HUES48 (cell line): ENCODE results near the gene MSI2.

ENCODE experiments used
- H3K27ac ChIP-seq: one replicate; pipeline ENCODE4 v1.7.0; 2013; ENCODE audit warnings: low read depth, low read length, inconsistent platforms
- H3K27me3 ChIP-seq: 2 replicates; pipeline ENCODE4 v1.6.1; 2013; ENCODE audit warnings: mild to moderate bottlenecking, low read length; ENCODE audit not compliant: control insufficient read depth, insufficient read depth
- H3K36me3 ChIP-seq: 2 replicates; pipeline ENCODE4 v1.6.1; 2013; ENCODE audit warnings: low read length; ENCODE audit not compliant: control insufficient read depth, insufficient read depth
- H3K4me1 ChIP-seq: 2 replicates; pipeline ENCODE4 v1.6.1; 2013; ENCODE audit warnings: mild to moderate bottlenecking, low read length; ENCODE audit not compliant: control insufficient read depth, insufficient read depth
- H3K4me3 ChIP-seq: 2 replicates; pipeline ENCODE4 v1.5.1; 2013; ENCODE audit warnings: mild to moderate bottlenecking, low read depth, low read length
- H3K9ac ChIP-seq: 2 replicates; pipeline ENCODE4 v1.6.1; 2013; ENCODE audit warnings: mild to moderate bottlenecking, low read depth, low read length, moderate library complexity
- H3K9me3 ChIP-seq: 2 replicates; pipeline ENCODE4 v1.6.1; 2013; ENCODE audit warnings: low read length; ENCODE audit not compliant: control insufficient read depth, insufficient read depth

The MSI2 gene

DNA sequence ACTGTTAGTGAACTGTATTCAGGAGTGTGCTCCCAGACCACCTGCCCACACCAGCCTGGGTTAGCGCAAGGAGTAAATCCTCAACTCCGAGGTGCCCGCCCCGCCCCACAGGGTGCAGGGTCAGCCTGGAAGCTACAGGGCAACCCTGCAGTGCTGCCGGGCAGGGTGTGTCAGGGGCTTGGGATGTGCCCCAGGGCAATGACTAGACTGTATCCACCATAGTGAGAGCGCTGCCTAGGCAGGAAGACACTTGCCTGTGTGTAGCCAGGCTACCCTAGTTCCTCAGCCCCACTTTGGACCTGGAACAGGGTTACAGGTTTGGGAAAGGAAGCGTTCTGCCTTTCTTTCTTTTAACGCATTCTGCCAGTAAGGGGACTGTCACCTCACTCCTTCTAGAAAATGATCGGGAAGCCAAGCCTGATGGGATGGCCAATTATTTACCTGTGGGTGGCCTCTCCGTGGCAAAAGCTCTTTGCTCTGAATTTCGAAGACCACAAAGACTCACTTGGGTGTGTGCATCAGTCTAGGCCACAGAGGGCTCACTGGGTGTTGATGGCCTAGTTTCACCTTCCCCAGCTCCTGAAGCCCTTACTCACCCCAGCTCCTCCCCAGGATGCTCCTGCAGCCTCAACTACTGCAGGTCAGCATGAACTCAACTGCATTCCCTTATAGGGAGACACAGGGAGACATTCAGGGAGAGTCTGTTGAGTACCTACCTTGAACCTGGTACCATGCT is 397.9 kb downstream of the MSI2 start:
- Histone ChIP-seq H3K27me3 (no peaks in the 10 kb centered on the region), H3K36me3 (peaks cover 5% of the 10 kb centered on the region; the same call in 1 of the 2 replicates), H3K9ac (no peak overlapping the region), H3K27ac (no peak overlapping the region), H3K9me3 (no peaks in the 10 kb centered on the region), H3K4me1 (peaks cover 24% of the 10 kb centered on the region), H3K4me3 (no peak overlapping the region)

GRCh38 chr17:57655553-57655952 is 399.2 kb downstream of the MSI2 start:
- Histone ChIP-seq H3K9ac (no peak overlapping the region), H3K27me3 (no peaks in the 10 kb centered on the region), H3K9me3 (no peaks in the 10 kb centered on the region), H3K27ac (no peak overlapping the region), H3K4me1 (peaks cover 10% of the 10 kb centered on the region), H3K36me3 (peaks cover 5% of the 10 kb centered on the region; the same call in 1 of the 2 replicates), H3K4me3 (no peak overlapping the region)

DNA sequence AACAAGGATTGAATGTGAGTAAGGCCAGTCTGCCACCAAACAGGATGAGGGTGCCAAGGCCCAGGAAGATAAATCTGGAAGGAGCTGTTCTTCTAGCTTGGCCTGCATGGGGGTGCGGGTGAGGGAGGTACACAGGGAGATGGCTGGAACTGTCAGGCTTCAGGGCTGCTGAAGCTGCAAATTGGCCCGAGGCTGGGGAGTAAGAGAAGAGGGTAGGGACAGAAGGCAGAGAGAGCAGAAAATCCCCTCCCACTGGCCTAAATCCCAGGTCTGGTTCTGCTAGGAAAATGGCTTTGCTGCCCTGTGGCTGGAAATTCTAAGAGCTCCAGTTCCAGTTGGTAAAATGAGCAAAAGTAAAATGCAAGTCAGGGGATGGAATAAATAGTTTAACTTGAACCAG is 400.9 kb downstream of the MSI2 start:
- H3K27me3 ChIP-seq = no peaks in the 10 kb centered on the region
- no peak overlapping the region for H3K9ac ChIP-seq
- H3K4me3 ChIP-seq = no peak overlapping the region
- H3K4me1 ChIP-seq = peaks cover 13% of the 10 kb centered on the region
- no peaks in the 10 kb centered on the region for H3K9me3 ChIP-seq
- H3K27ac ChIP-seq = no peak overlapping the region
- peaks cover 5% of the 10 kb centered on the region; the same call in 1 of the 2 replicates for H3K36me3 ChIP-seq

DNA sequence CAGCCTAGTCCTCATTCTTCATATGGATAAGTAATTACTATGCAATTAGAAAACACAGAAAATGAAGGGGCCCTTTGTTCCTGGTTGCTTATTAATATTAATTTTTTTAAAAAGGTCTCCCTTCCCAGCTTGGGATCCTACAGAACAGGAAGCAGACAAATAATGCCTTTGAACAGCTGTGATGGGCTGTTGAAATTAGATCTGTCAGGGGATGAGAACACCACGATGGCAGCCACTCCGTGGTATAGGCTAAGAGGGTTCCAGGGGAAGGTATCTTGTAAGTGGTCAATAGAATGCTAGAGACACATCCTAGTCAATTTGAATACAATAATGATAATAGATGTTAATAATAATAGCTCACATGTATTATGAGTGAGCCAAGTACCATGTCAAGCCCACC is 405.7 kb downstream of the MSI2 start:
- Histone ChIP-seq H3K4me1 (peaks cover 39% of the 10 kb centered on the region), H3K36me3 (no peaks in the 10 kb centered on the region; the same call in 1 of the 2 replicates), H3K9me3 (no peaks in the 10 kb centered on the region), H3K4me3 (peak overlapping the region; percentile 57; the same call in 1 of the 2 replicates), H3K27ac (no peak overlapping the region), H3K9ac (no peak overlapping the region), H3K27me3 (no peaks in the 10 kb centered on the region)

- Histone ChIP-seq H3K27ac (peak overlapping the region; percentile 79), H3K4me1 (peaks cover 39% of the 10 kb centered on the region), H3K27me3 (no peaks in the 10 kb centered on the region), H3K36me3 (no peaks in the 10 kb centered on the region; the same call in 1 of the 2 replicates), H3K4me3 (peak overlapping the region; percentile 57), H3K9me3 (no peaks in the 10 kb centered on the region), H3K9ac (no peak overlapping the region; the same call in 1 of the 2 replicates)
Observed at GRCh38 chr17:57662644-57663308, 406.5 kb downstream of the MSI2 start.

DNA sequence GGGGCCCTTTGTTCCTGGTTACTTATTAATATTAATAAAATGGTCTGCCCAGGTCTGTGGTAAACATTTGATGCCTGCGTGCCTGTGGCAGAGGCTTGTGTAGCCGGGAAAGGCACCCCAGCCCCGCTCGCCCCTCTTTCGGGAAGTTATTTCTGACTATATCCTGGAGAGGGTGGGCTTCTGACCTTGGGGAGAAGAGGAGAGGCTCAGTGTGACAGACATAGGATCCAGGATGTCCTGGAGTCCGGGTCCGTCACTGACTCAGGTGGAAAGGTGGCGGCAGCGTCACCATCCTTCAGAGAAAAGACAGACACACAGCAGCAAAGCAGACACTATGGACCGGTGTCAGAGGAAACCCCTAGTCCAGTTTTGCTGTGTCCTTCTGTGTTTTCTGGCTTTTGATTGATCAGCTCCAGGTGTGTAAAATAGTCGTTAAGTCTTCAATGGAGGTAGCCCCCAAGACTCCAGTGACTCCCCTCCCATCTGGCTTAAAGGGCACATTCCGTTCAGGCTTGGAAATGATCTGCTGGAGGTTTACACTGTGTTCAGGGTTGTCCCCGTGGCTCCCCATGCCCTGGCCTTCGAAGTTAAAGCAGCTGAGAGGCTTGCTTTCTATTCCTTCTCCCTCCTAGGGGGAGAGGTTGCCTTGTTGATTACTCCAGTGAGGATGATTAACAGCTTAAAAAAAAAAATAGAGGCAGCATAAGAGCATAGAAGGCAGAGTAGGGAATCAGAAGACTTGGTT is 407.2 kb downstream of the MSI2 start:
- Histone ChIP-seq H3K27ac (peak overlapping the region; percentile 36), H3K4me1 (peaks cover 39% of the 10 kb centered on the region), H3K9me3 (no peaks in the 10 kb centered on the region), H3K36me3 (no peaks in the 10 kb centered on the region), H3K9ac (no peak overlapping the region; the same call in 1 of the 2 replicates), H3K27me3 (no peaks in the 10 kb centered on the region), H3K4me3 (no peak overlapping the region)

DNA sequence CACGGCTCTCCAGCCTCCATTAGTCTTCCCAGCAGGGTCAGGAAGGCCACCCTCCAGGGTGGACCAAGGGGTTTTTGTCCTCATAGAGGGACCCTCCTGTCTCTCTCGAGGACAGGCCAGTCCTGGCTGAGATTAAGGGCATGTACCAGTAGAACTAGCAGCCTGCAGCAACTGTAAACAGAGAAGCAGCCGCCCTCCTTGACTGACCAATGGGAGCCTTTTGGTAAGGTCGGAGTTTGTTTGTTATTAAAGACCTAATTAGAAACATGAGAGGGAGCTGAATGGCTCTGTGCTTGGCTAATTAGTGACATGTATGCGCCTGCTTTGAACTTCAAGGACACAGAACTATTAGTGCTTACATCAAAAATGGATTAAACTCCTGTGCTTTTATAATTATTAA is 408.8 kb downstream of the MSI2 start:
- Histone ChIP-seq H3K4me3 (no peak overlapping the region), H3K27ac (no peak overlapping the region), H3K27me3 (no peaks in the 10 kb centered on the region), H3K36me3 (no peaks in the 10 kb centered on the region), H3K9ac (no peak overlapping the region), H3K9me3 (no peaks in the 10 kb centered on the region), H3K4me1 (peaks cover 39% of the 10 kb centered on the region)

DNA sequence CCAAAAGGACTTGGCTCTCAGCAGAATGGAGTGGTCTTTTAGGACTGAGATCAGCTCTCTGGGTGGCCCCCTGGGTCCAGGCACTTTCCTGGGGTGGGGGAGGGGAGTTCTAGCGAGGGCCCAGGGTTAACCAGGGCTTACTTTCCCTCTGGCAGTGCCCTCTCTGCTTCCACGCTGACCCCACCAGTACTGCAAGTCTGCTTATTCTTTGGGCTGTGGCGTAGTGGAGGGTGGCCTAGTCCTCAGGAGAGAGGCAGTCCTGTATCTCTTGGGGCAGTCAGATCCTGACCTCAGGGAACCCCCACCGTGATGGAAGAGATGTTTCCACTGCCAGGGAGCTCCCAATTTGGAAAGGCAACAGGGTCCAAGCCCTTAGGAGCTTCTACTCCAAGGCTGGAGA is 409.4 kb downstream of the MSI2 start:
- no peaks in the 10 kb centered on the region for H3K36me3 ChIP-seq
- H3K4me3 ChIP-seq = no peak overlapping the region
- no peak overlapping the region for H3K9ac ChIP-seq
- no peaks in the 10 kb centered on the region for H3K9me3 ChIP-seq
- no peaks in the 10 kb centered on the region for H3K27me3 ChIP-seq
- no peak overlapping the region for H3K27ac ChIP-seq
- peaks cover 38% of the 10 kb centered on the region for H3K4me1 ChIP-seq

- H3K36me3 ChIP-seq = no peaks in the 10 kb centered on the region
- H3K27me3 ChIP-seq = no peaks in the 10 kb centered on the region
- peaks cover 33% of the 10 kb centered on the region for H3K4me1 ChIP-seq
- H3K9me3 ChIP-seq = no peaks in the 10 kb centered on the region
- no peak overlapping the region for H3K9ac ChIP-seq
- H3K4me3 ChIP-seq = no peak overlapping the region
- H3K27ac ChIP-seq = no peak overlapping the region
Observed at GRCh38 chr17:57666201-57666870, 410.0 kb downstream of the MSI2 start.

- Histone ChIP-seq H3K9me3 (no peaks in the 10 kb centered on the region), H3K4me1 (peaks cover 31% of the 10 kb centered on the region), H3K36me3 (no peaks in the 10 kb centered on the region), H3K27ac (no peak overlapping the region), H3K4me3 (no peak overlapping the region), H3K27me3 (no peaks in the 10 kb centered on the region), H3K9ac (no peak overlapping the region)
Observed at GRCh38 chr17:57666946-57667345, 410.6 kb downstream of the MSI2 start.
